IMR-90 (cell line): Measurements from ENCODE around the gene ANOS1. TPM values are rescaled to one million over a fixed set of nuclear protein-coding genes. Genes with fewer than 3 reads are reported as not detected.

Source experiments
- ATAC-seq: fragments of 200-7000 bp; cut with Tn5 transposase; 2 replicates; pipeline ENCODE4 v1.9.1; 2020; ENCODE audit warnings: low read depth, mild to moderate bottlenecking, moderate library complexity
- BruUV-seq: library from RNA; stranded (reverse); fragments of 400-500 nt; replicated peaks from 2 replicates; lab custom pipeline; 2021; lab: Mats Ljungman, UMichigan
- CTCF ChIA-PET: fragments of 300-600 bp; formaldehyde crosslinking; extraction: SDS; loops from one replicate; lab custom pipeline; 2021; ENCODE audit warnings: antibody characterized with exemption; lab: Yijun Ruan, JAX
- POLR2A ChIA-PET: fragments of 300-600 bp; sonication (Branson Sonifier 250); formaldehyde crosslinking; loops from one replicate; lab custom pipeline; 2022; ENCODE audit warnings: antibody characterized with exemption; ENCODE audit not compliant: unreplicated experiment; lab: Charles Lee
- DNase-seq: peaks from one replicate; pipeline ENCODE4 v3.0.0; 2013
- H2AFZ ChIP-seq: replicated peaks from 2 replicates; pipeline ENCODE3; 2013; ENCODE audit warnings: low read length, mild to moderate bottlenecking; ENCODE audit not compliant: poor library complexity
- H2AK5ac ChIP-seq: 2 replicates; pipeline ENCODE4 v1.6.1; 2013; ENCODE audit warnings: low read depth, low read length, inconsistent platforms
- H2AK9ac ChIP-seq: replicated peaks from 2 replicates; pipeline ENCODE3; 2013; ENCODE audit warnings: mild to moderate bottlenecking, low read depth, low read length, moderate library complexity; ENCODE audit not compliant: poor library complexity
- H2BK120ac ChIP-seq: 2 replicates; pipeline ENCODE4 v1.6.1; 2013; ENCODE audit warnings: low read depth, low read length, inconsistent platforms
- H2BK15ac ChIP-seq: 3 replicates; pipeline ENCODE4 v1.6.1; 2013; ENCODE audit warnings: low read depth, low read length, inconsistent platforms
- H2BK20ac ChIP-seq: 2 replicates; pipeline ENCODE4 v1.6.1; 2013; ENCODE audit warnings: low read depth, mild to moderate bottlenecking, inconsistent platforms, low read length, moderate library complexity
- H2BK5ac ChIP-seq: 2 replicates; pipeline ENCODE4 v1.6.1; 2013; ENCODE audit warnings: mild to moderate bottlenecking, low read depth, low read length, inconsistent platforms; ENCODE audit not compliant: poor library complexity, severe bottlenecking
- H3K14ac ChIP-seq: replicated peaks from 2 replicates; pipeline ENCODE4 v1.6.1; 2013; ENCODE audit warnings: low read depth, low read length, inconsistent platforms
- H3K18ac ChIP-seq: 2 replicates; pipeline ENCODE4 v1.6.1; 2013; ENCODE audit warnings: low read depth, low read length, control low read depth
- H3K23ac ChIP-seq: 2 replicates; pipeline ENCODE4 v1.6.1; 2013; ENCODE audit warnings: low read depth, low read length, inconsistent platforms
- H3K27ac ChIP-seq: 2 replicates; pipeline ENCODE4 v1.5.1; 2013; ENCODE audit warnings: mild to moderate bottlenecking, control low read depth, low read length; ENCODE audit not compliant: insufficient read depth
- H3K27me3 ChIP-seq: 2 replicates; pipeline ENCODE4 v1.6.1; 2013; ENCODE audit warnings: low read length; ENCODE audit not compliant: control insufficient read depth, insufficient read depth
- H3K36me3 ChIP-seq: 2 replicates; pipeline ENCODE4 v1.6.1; 2013; ENCODE audit warnings: low read length, mixed read lengths; ENCODE audit not compliant: control insufficient read depth, insufficient read depth
- H3K4ac ChIP-seq: 2 replicates; pipeline ENCODE4 v1.6.1; 2013; ENCODE audit warnings: low read depth, low read length, inconsistent platforms
- H3K4me1 ChIP-seq: 2 replicates; pipeline ENCODE4 v1.6.1; 2013; ENCODE audit warnings: low read length, mixed read lengths; ENCODE audit not compliant: control insufficient read depth, insufficient read depth
- H3K4me2 ChIP-seq: 2 replicates; pipeline ENCODE4 v1.6.1; 2013; ENCODE audit warnings: low read depth, mild to moderate bottlenecking, control low read depth, low read length, moderate library complexity
- H3K4me3 ChIP-seq: 2 replicates; pipeline ENCODE4 v1.5.1; 2013; ENCODE audit warnings: low read depth, mild to moderate bottlenecking, control low read depth, low read length, moderate library complexity; ENCODE audit not compliant: insufficient read depth
- H3K56ac ChIP-seq: 2 replicates; pipeline ENCODE4 v1.6.1; 2013; ENCODE audit warnings: low read length, inconsistent platforms; ENCODE audit not compliant: insufficient read depth; ENCODE audit errors: extremely low read depth
- H3K79me1 ChIP-seq, 2 experiments: 2 replicates each; pipeline ENCODE4 v1.6.1; 2013; ENCODE audit warnings: low read length in 2 of 2, inconsistent platforms in 1 of 2, low read depth in 1 of 2
- H3K9ac ChIP-seq: 2 replicates; pipeline ENCODE4 v1.6.1; 2013; ENCODE audit warnings: low read depth, low read length, control low read depth
- H3K9me1 ChIP-seq: 2 replicates; pipeline ENCODE4 v1.6.1; 2013; ENCODE audit warnings: low read length, inconsistent platforms; ENCODE audit not compliant: insufficient read depth
- H3K9me3 ChIP-seq: 2 replicates; pipeline ENCODE4 v1.6.1; 2013; ENCODE audit warnings: low read length; ENCODE audit not compliant: control insufficient read depth, insufficient read depth
- H4K20me1 ChIP-seq: 2 replicates; pipeline ENCODE4 v1.6.1; 2013; ENCODE audit warnings: low read length, inconsistent platforms; ENCODE audit not compliant: insufficient read depth
- H4K5ac ChIP-seq: 2 replicates; pipeline ENCODE4 v1.6.1; 2013; ENCODE audit warnings: mild to moderate bottlenecking, low read depth, low read length, control low read depth
- H4K8ac ChIP-seq, 2 experiments: 2 replicates each; pipeline ENCODE4 v1.6.1; 2013; ENCODE audit warnings: low read depth in 2 of 2, low read length in 2 of 2, control low read depth in 1 of 2, inconsistent platforms in 1 of 2
- H4K91ac ChIP-seq: 2 replicates; pipeline ENCODE4 v1.6.1; 2013; ENCODE audit warnings: low read depth, low read length, inconsistent platforms; ENCODE audit not compliant: insufficient read depth
- BHLHE40 ChIP-seq: fragments of 150-350 bp; IDR thresholded peaks from 2 replicates; pipeline ENCODE4 v1.6.1; 2016; ENCODE audit warnings: mild to moderate bottlenecking, low read depth, low read length
- CEBPB ChIP-seq: IDR thresholded peaks from 2 replicates; pipeline ENCODE4 v1.6.1; 2012; ENCODE audit warnings: low read depth, low read length, improper control_type of control experiment
- CHD1 ChIP-seq: IDR thresholded peaks from 2 replicates; pipeline ENCODE4 v1.6.1; 2012; ENCODE audit warnings: low read depth, low read length, improper control_type of control experiment
- FOS ChIP-seq: fragments of 150-350 bp; IDR thresholded peaks from 2 replicates; pipeline ENCODE4 v1.6.1; 2016; ENCODE audit warnings: low read depth, low read length
- MAFK ChIP-seq: IDR thresholded peaks from 2 replicates; pipeline ENCODE4 v1.6.1; 2012; ENCODE audit warnings: low read depth, low read length, improper control_type of control experiment
- MAZ ChIP-seq: IDR thresholded peaks from 2 replicates; pipeline ENCODE4 v1.6.1; 2012; ENCODE audit warnings: low read depth, mild to moderate bottlenecking, low read length, improper control_type of control experiment, moderate library complexity, borderline replicate concordance
- MXI1 ChIP-seq: IDR thresholded peaks from 2 replicates; pipeline ENCODE4 v1.6.1; 2012; ENCODE audit warnings: low read depth, mild to moderate bottlenecking, low read length, moderate library complexity, borderline replicate concordance
- NFE2L2 ChIP-seq: fragments of 150-350 bp; IDR thresholded peaks from 2 replicates; pipeline ENCODE4 v1.6.1; 2016; ENCODE audit warnings: low read depth, mild to moderate bottlenecking, low read length
- POLR2A ChIP-seq: IDR thresholded peaks from 2 replicates; pipeline ENCODE4 v1.6.1; 2012; ENCODE audit warnings: mild to moderate bottlenecking, low read depth, low read length
- RAD21 ChIP-seq: IDR thresholded peaks from 2 replicates; pipeline ENCODE4 v1.6.1; 2012; ENCODE audit warnings: low read length, improper control_type of control experiment
- RCOR1 ChIP-seq: IDR thresholded peaks from 2 replicates; pipeline ENCODE4 v1.6.1; 2012; ENCODE audit warnings: mild to moderate bottlenecking, low read length, improper control_type of control experiment; ENCODE audit not compliant: insufficient replicate concordance
- RFX5 ChIP-seq: IDR thresholded peaks from 2 replicates; pipeline ENCODE4 v1.8.0; 2012; ENCODE audit warnings: low read depth, mild to moderate bottlenecking, low read length, moderate library complexity
- SMC3 ChIP-seq: fragments of 150-350 bp; IDR thresholded peaks from 2 replicates; pipeline ENCODE4 v1.6.1; 2016; ENCODE audit warnings: low read depth, mild to moderate bottlenecking, antibody characterized with exemption, low read length, moderate library complexity
- WGBS, 2 experiments: methylation state at CpG; one replicate each; pipeline versions ENCODE4 v1.1.5 to v1.1.7; 2013; ENCODE audit warnings: missing lambda C conversion rate in 2 of 2; ENCODE audit not compliant: insufficient read length in 1 of 2; ENCODE audit errors: extremely low coverage in 2 of 2; 5-methylcytosine and 5-hydroxymethylcytosine counted together
- dilution Hi-C: fragments of 300-500 bp; cut with HindIII; formaldehyde crosslinking; loops from one replicate; pipeline ENCODE4 v1.14.3; 2018; ENCODE audit warnings: low sequenced_read_pairs; ENCODE audit not compliant: unreplicated experiment
- in situ Hi-C: fragments of 300-500 bp; cut with MboI; formaldehyde crosslinking; loops from 3 replicates; pipeline ENCODE4 v1.14.3; 2019; ENCODE audit warnings: low sequenced_read_pairs, inconsistent platforms, mixed read lengths
- intact Hi-C: fragments of 100-400 bp; cut with micrococcal nuclease; formaldehyde crosslinking; loops from 2 replicates; pipeline ENCODE4 v1.10.0; 2022
- polyA plus RNA-seq, 3 experiments: library from polyadenylated mRNA; depleted of rRNA; stranded (reverse); fragments of >200 nt; gene quantifications; 2 replicates each; pipeline ENCODE4 v1.2.3, GENCODE V29; 2012; ENCODE audit warnings: low replicate concordance in 1 of 3
- total RNA-seq: library from RNA; depleted of rRNA; stranded (reverse); fragments of >200 nt; gene quantifications from 2 replicates; pipeline ENCODE4 v1.2.3, GENCODE V29; 2012
- TF ChIP-seq, protein P1 (sequence below): conservative IDR thresholded peaks from 2 replicates; pipeline ENCODE4 v1.5.1; 2012; ENCODE audit warnings: mild to moderate bottlenecking, low read depth, low read length, improper control_type of control experiment
- TF ChIP-seq, protein P2 (sequence below): fragments of 150-350 bp; IDR thresholded peaks from 2 replicates; pipeline ENCODE4 v1.6.1; 2017; ENCODE audit warnings: mild to moderate bottlenecking, antibody characterized with exemption, low read length, low read depth
- TF ChIP-seq, protein P3 (sequence below): fragments of 150-350 bp; IDR thresholded peaks from 2 replicates; pipeline ENCODE4 v1.6.1; 2016; ENCODE audit warnings: low read depth, mild to moderate bottlenecking, low read length, moderate library complexity, borderline replicate concordance

ANOS1 gene
- total and polyA plus RNA-seq, 2 of the 4 experiments (the other 2 are of a cell fraction) = under 0.01 to 0.17 TPM

- in situ Hi-C loops = no loop called here
- Histone ChIP-seq H2AK5ac (no peak overlapping the region), H3K9ac (no peak overlapping the region), H3K79me1 (no peaks in the 10 kb centered on the region), H3K4ac (no peak overlapping the region), H3K14ac (no peak overlapping the region), H3K4me1 (no peaks in the 10 kb centered on the region), H2BK15ac (no peak overlapping the region), H3K56ac (no peak overlapping the region), H3K9me3 (no peaks in the 10 kb centered on the region), H2BK5ac (no peak overlapping the region), H3K36me3 (no peaks in the 10 kb centered on the region), H2BK120ac (no peak overlapping the region), H3K23ac (no peak overlapping the region), H4K91ac (no peak overlapping the region), H3K4me2 (no peak overlapping the region), H3K27ac (no peak overlapping the region), H2AK9ac (no peak overlapping the region), H4K5ac (no peak overlapping the region), H4K20me1 (no peaks in the 10 kb centered on the region), H3K27me3 (no peaks in the 10 kb centered on the region), H4K8ac (no peak overlapping the region), H3K4me3 (no peak overlapping the region), H2BK20ac (no peak overlapping the region), H3K18ac (no peak overlapping the region), H2AFZ (no peak overlapping the region), H3K9me1 (no peaks in the 10 kb centered on the region)
- intact Hi-C loops = no loop called here
- WGBS, 2 experiments = no CpG with 5 or more reads among the region's 2 CpGs
- BruUV-seq = no TSS peak
- dilution Hi-C loops = no loop called here
- POLR2A ChIA-PET = no interaction called here
- TF ChIP-seq RCOR1 (no peak), CEBPB (no peak), SMC3 (no peak), MXI1 (no peak), RAD21 (no peak), MAFK (no peak), POLR2A (no peak), MAZ (no peak), BHLHE40 (no peak), FOS (no peak), RFX5 (no peak), NFE2L2 (no peak), CHD1 (no peak)
- TF ChIP-seq, protein P1, sequence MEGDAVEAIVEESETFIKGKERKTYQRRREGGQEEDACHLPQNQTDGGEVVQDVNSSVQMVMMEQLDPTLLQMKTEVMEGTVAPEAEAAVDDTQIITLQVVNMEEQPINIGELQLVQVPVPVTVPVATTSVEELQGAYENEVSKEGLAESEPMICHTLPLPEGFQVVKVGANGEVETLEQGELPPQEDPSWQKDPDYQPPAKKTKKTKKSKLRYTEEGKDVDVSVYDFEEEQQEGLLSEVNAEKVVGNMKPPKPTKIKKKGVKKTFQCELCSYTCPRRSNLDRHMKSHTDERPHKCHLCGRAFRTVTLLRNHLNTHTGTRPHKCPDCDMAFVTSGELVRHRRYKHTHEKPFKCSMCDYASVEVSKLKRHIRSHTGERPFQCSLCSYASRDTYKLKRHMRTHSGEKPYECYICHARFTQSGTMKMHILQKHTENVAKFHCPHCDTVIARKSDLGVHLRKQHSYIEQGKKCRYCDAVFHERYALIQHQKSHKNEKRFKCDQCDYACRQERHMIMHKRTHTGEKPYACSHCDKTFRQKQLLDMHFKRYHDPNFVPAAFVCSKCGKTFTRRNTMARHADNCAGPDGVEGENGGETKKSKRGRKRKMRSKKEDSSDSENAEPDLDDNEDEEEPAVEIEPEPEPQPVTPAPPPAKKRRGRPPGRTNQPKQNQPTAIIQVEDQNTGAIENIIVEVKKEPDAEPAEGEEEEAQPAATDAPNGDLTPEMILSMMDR = no peak
- TF ChIP-seq, protein P2, sequence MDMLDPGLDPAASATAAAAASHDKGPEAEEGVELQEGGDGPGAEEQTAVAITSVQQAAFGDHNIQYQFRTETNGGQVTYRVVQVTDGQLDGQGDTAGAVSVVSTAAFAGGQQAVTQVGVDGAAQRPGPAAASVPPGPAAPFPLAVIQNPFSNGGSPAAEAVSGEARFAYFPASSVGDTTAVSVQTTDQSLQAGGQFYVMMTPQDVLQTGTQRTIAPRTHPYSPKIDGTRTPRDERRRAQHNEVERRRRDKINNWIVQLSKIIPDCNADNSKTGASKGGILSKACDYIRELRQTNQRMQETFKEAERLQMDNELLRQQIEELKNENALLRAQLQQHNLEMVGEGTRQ = no peak
- TF ChIP-seq, protein P3, sequence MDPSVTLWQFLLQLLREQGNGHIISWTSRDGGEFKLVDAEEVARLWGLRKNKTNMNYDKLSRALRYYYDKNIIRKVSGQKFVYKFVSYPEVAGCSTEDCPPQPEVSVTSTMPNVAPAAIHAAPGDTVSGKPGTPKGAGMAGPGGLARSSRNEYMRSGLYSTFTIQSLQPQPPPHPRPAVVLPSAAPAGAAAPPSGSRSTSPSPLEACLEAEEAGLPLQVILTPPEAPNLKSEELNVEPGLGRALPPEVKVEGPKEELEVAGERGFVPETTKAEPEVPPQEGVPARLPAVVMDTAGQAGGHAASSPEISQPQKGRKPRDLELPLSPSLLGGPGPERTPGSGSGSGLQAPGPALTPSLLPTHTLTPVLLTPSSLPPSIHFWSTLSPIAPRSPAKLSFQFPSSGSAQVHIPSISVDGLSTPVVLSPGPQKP = no peak
- DNase-seq (no peak), ATAC-seq (no peak)
- CTCF ChIA-PET = no interaction called here
Observed at GRCh38 chrX:8672176-8672575, 59.8 kb downstream of the ANOS1 start.
